Measurements from ENCODE around the gene RHOBTB3. TPM values are rescaled to one million over a fixed set of nuclear protein-coding genes. Genes with fewer than 3 reads are reported as not detected.

Gene RHOBTB3
- total RNA-seq, 1 donor from 2014 or later = 73.8 TPM

- Mint-ChIP-seq H3K27me3 (ENCODE audit: low read depth, unreplicated experiment) (no peaks in the 10 kb centered on the region), H3K27ac (ENCODE audit: unreplicated experiment) (no peak overlapping the region), H3K4me3 (ENCODE audit: unreplicated experiment) (no peak overlapping the region)
These were observed 77.0 kb downstream of the RHOBTB3 start for GRCh38 chr5:95808013-95808685.

GRCh38 chr5:95808686-95809413, 77.7 kb downstream of the RHOBTB3 start:
- Histone ChIP-seq H4K20me1 (ENCODE audit: insufficient read depth, low read length) (no peaks in the 10 kb centered on the region), H3K27ac (ENCODE audit: low read depth, low read length) (no peak overlapping the region), H3K9ac (ENCODE audit: low read length) (no peak overlapping the region), H3K4me2 (ENCODE audit: low read length) (no peak overlapping the region), H3K79me2 (ENCODE audit: insufficient read depth, low read length) (no peaks in the 10 kb centered on the region), H3K4me3 (ENCODE audit: insufficient read depth, low read depth, low read length) (no peak overlapping the region), H3K36me3 (ENCODE audit: insufficient read depth, low read length) (peaks cover 4% of the 10 kb centered on the region), H3K4me1 (ENCODE audit: insufficient read depth, low read length) (peaks cover 19% of the 10 kb centered on the region), H3K9me3 (ENCODE audit: insufficient read depth, low read depth, low read length) (peaks cover 2% of the 10 kb centered on the region), H2AFZ (ENCODE audit: low read depth, low read length) (no peak overlapping the region), H3K27me3 (ENCODE audit: insufficient read depth, low read length) (no peaks in the 10 kb centered on the region)
- DNase-seq (ENCODE audit: low read depth) (no peak), FAIRE-seq (no peak)
- H3K9me3 Mint-ChIP-seq (ENCODE audit: unreplicated experiment) = peaks cover 9% of the 10 kb centered on the region
- H3K36me3 Mint-ChIP-seq (ENCODE audit: low read depth, unreplicated experiment) = peaks cover 14% of the 10 kb centered on the region
- peaks cover 36% of the 10 kb centered on the region for H3K4me1 Mint-ChIP-seq (ENCODE audit: low read depth, unreplicated experiment)
- no peaks in the 10 kb centered on the region for H3K27me3 Mint-ChIP-seq (ENCODE audit: low read depth, unreplicated experiment)
- H3K4me3 Mint-ChIP-seq (ENCODE audit: unreplicated experiment) = no peak overlapping the region
- peak overlapping the region; percentile 23 for H3K27ac Mint-ChIP-seq (ENCODE audit: unreplicated experiment)
- no peak for TF ChIP-seq CTCF (IDR thresholded peaks at IDR 0.05; ENCODE audit: insufficient read depth, low read depth, low read length)

More at GRCh38 chr5:95808013-95808685, 77.0 kb downstream of the RHOBTB3 start:
- H3K36me3 ChIP-seq (ENCODE audit: insufficient read depth, low read length) = no peaks in the 10 kb centered on the region
- FAIRE-seq = no peak
- H3K27me3 ChIP-seq (ENCODE audit: insufficient read depth, low read length) = no peaks in the 10 kb centered on the region
- H2AFZ ChIP-seq (ENCODE audit: low read depth, low read length) = no peak overlapping the region
- no peak overlapping the region for H3K4me2 ChIP-seq (ENCODE audit: low read length)
- H3K4me3 ChIP-seq (ENCODE audit: insufficient read depth, low read depth, low read length) = no peak overlapping the region
- H3K79me2 ChIP-seq (ENCODE audit: insufficient read depth, low read length) = no peaks in the 10 kb centered on the region
- no peak for TF ChIP-seq EZH2 (IDR thresholded peaks at IDR 0.05; ENCODE audit: insufficient read depth, low read length)
- TF ChIP-seq CTCF (IDR thresholded peaks at IDR 0.05; ENCODE audit: insufficient read depth, low read depth, low read length) = no peak
- Mint-ChIP-seq H3K9me3 (ENCODE audit: unreplicated experiment) (peaks cover 9% of the 10 kb centered on the region), H3K36me3 (ENCODE audit: low read depth, unreplicated experiment) (peaks cover 9% of the 10 kb centered on the region), H3K4me1 (ENCODE audit: low read depth, unreplicated experiment) (peaks cover 42% of the 10 kb centered on the region)
- no peaks in the 10 kb centered on the region for H4K20me1 ChIP-seq (ENCODE audit: insufficient read depth, low read length)
- peaks cover 19% of the 10 kb centered on the region for H3K4me1 ChIP-seq (ENCODE audit: insufficient read depth, low read length)
- no peak for DNase-seq (ENCODE audit: low read depth)
- H3K9ac ChIP-seq (ENCODE audit: low read length) = no peak overlapping the region
- peaks cover 2% of the 10 kb centered on the region for H3K9me3 ChIP-seq (ENCODE audit: insufficient read depth, low read depth, low read length)
- H3K27ac ChIP-seq (ENCODE audit: low read depth, low read length) = no peak overlapping the region

Measured in astrocyte (in vitro differentiated cells and primary cell).